Measurements from ENCODE around the gene GRK2. TPM values are rescaled to one million over a fixed set of nuclear protein-coding genes. Genes with fewer than 3 reads are reported as not detected.

GRK2 gene
- total and polyA plus RNA-seq, 9 of the 15 experiments (the other 6 are each of a cell fraction or from before 2014, with no cell fraction given), result 0.24 to 95.8 (median 56.5) TPM

- TF ChIP-seq RUNX1 (IDR thresholded peaks at IDR 0.05; ENCODE audit: low read depth) (0 out of 2 replicates have a peak, but pooled peaks have one; percentile 30), RAD51 (IDR thresholded peaks at IDR 0.05; ENCODE audit: borderline replicate concordance, low read depth) (0 out of 2 replicates have a peak, but pooled peaks have one; percentile 27), HLTF (IDR thresholded peaks at IDR 0.05) (no peak), MED1 (CRISPR knock-in tag; IDR thresholded peaks at IDR 0.05; ENCODE audit: borderline replicate concordance) (no peak), MYBL2 (IDR thresholded peaks at IDR 0.05; ENCODE audit: low read depth) (no peak), MYBL2 (CRISPR knock-in tag; IDR thresholded peaks at IDR 0.05; ENCODE audit: borderline replicate concordance) (no peak), PRDM10 (IDR thresholded peaks at IDR 0.05; ENCODE audit: partially characterized antibody) (no peak), STAT5B (CRISPR knock-in tag; IDR thresholded peaks at IDR 0.05) (no peak), ZNF644 (tag; IDR thresholded peaks at IDR 0.05; ENCODE audit: low read depth) (peak; percentile 69; the same call in 1 of the 2 replicates), SIN3B (IDR thresholded peaks at IDR 0.05; ENCODE audit: low read depth) (no peak), ZNF239 (CRISPR knock-in tag; IDR thresholded peaks at IDR 0.05) (no peak), XRCC3 (IDR thresholded peaks at IDR 0.05) (no peak), TCFL5 (CRISPR knock-in tag; conservative IDR thresholded peaks at IDR 0.05) (no peak), ZNF212 (CRISPR knock-in tag; IDR thresholded peaks at IDR 0.05) (no peak), NR1H2 (CRISPR knock-in tag; IDR thresholded peaks at IDR 0.05) (no peak), MEF2D (tag; conservative IDR thresholded peaks at IDR 0.05; ENCODE audit: low read depth) (no peak), ARID2 (IDR thresholded peaks at IDR 0.05) (no peak), ESRRA (IDR thresholded peaks at IDR 0.05; ENCODE audit: borderline replicate concordance, low read depth) (peak; percentile 71; the same call in 1 of the 2 replicates), ZZZ3 (IDR thresholded peaks at IDR 0.05) (no peak), DLX4 (CRISPR knock-in tag; IDR thresholded peaks at IDR 0.05) (no peak)
- TF ChIP-seq, protein P1, sequence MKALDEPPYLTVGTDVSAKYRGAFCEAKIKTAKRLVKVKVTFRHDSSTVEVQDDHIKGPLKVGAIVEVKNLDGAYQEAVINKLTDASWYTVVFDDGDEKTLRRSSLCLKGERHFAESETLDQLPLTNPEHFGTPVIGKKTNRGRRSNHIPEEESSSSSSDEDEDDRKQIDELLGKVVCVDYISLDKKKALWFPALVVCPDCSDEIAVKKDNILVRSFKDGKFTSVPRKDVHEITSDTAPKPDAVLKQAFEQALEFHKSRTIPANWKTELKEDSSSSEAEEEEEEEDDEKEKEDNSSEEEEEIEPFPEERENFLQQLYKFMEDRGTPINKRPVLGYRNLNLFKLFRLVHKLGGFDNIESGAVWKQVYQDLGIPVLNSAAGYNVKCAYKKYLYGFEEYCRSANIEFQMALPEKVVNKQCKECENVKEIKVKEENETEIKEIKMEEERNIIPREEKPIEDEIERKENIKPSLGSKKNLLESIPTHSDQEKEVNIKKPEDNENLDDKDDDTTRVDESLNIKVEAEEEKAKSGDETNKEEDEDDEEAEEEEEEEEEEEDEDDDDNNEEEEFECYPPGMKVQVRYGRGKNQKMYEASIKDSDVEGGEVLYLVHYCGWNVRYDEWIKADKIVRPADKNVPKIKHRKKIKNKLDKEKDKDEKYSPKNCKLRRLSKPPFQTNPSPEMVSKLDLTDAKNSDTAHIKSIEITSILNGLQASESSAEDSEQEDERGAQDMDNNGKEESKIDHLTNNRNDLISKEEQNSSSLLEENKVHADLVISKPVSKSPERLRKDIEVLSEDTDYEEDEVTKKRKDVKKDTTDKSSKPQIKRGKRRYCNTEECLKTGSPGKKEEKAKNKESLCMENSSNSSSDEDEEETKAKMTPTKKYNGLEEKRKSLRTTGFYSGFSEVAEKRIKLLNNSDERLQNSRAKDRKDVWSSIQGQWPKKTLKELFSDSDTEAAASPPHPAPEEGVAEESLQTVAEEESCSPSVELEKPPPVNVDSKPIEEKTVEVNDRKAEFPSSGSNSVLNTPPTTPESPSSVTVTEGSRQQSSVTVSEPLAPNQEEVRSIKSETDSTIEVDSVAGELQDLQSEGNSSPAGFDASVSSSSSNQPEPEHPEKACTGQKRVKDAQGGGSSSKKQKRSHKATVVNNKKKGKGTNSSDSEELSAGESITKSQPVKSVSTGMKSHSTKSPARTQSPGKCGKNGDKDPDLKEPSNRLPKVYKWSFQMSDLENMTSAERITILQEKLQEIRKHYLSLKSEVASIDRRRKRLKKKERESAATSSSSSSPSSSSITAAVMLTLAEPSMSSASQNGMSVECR (CRISPR knock-in tag; IDR thresholded peaks at IDR 0.05), result peak; percentile 54; the same call in 1 of the 2 replicates
Observed at GRCh38 chr11:67312187-67313021, 46.1 kb downstream of the GRK2 start (continued).

Data from K562 (cell line).